ENCODE data around the gene DNAAF1.

DNAAF1 gene

DNA sequence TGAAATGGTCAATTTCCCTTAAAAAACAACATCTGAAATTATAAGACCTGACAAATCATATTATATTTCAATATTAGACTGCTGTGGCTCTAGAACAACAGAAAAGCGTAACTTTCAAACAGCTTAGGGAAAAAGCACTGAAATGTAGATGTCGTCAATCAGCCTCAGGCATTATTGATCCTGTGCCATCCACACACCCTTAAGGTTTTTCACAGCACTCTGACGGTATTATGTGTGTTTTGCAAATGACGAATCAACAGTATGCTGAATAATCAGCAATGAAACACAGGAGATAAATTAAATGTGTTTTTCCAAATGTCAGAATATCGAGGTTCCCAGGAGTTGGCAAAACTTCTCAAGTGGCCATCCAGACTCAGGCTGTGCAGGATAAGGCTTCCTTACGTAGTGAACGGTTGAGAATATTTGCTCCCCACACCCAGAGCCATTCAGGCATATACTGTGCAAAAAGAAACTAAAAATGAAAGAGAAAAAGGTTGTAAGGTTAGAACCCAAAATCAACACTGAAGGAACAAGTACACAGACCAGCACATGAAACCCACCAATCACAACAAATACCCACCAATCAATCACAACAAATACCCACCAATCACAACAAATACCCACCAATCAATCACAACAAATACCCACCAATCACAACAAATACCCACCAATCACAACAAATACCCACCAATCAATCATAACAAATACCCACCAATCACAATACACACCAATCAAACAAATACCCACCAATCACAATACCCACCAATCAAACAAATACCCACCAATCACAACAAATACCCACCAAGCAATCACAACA, 20.6 kb upstream of the DNAAF1 start:
- no peak for DNase-seq

DNA sequence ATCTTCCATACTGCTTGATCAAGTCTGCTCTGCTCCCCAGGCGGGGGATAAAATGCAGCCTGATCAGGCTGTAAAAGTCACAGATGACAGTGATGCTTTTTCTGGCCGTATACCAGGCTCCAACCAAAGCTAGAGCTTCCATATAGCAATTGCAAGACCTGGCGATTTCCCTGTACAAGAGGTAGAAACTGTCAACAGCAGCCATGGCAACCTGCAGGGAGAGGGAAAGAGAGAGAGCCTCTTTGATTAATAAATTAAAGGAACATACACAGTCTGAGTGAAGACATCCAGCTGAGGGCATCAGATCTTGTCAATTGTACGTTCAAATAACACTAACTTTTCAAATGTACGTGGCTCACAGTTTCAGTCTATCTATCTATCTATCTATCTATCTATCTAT, 14.0 kb upstream of the DNAAF1 start:
- no peak for DNase-seq

DNA sequence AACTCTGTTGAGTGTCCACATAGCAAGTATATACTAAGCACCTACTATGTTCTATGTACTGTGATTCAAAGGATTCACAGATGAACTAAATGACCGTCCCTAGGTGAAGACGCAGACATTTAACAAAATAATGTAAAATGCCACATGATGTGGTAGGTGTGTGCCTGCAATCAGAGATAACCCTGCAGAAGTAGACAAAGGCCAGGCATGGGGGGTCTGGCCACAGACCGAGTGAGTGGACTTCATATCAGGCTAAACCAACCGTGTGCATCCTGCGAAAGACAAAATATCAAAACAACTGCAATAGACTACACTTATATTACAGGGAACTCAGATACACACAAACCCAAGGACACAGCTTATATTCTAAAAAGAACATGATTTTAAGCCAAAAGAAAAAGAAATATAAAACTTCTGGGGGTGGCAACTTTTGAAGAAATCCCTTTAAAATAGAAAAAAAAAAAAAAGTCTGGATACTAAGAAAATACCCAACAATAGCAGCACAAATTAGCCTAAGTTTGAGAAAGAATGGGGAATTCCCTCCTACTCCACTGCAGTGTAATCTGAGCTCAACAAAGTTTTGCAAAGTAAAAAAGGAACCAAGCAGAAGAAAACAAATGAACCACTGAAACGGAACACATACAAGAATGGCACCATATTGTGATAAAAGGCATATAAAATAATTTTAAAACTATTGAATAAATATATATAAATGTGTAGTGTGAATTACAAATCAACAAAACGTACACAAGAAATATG, 12.4 kb upstream of the DNAAF1 start:
- no peak for DNase-seq

DNA sequence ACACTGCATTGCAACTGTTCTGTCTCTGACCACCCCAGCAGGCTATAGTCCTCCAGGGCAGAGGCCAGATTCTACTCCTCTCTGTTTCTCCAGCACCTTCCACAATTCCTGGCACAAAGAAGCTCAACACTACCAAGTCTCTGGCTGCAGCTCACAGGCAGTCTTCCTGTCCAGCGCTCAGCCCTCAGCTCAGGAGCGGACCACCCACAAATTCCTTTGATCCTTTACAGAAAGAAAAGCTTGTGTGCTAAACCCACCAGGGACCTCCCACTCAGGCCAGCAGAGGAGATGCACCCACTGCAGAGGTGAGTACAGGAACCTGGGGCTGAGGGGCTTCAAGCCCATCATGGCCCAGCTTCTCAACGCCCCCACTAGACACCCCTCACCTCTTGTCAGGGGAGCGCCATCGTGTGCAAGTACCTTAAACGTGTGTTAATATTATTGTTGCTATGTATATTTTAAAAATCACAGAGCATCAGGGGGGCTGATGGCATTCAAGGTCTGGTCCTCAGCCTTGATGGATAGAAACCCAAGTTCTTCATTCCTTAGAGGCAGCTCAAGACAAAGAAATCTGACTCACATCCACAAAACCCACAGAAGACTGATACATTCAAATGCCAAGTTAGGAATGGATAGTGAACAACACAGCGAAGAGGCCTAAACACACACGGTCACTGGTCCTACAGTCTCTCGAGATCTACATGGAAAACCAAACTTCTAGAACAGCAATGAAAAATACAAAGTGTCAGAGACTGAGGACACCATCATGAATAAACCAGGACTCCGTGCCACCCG, 8.6 kb upstream of the DNAAF1 start:
- DNase-seq = no peak

DNA sequence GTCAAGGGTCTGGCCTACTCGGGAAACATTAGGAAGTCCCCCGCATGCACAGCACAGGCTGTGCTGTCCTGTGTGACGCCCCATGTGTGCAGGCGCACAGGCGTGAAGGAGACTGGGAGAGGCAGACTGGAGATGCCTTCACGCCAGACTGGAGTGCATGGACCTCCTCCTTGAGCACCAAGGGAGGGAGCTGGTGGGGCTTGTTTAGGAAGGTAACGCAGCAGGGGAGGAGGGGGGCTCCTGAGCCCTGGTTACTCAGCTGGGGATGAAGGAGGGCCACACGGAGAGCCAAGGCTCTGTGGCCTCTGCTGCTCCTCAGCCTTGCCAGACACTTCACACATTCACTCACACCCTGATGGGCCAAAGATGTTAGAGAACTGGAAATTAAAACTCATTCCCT, 7.8 kb upstream of the DNAAF1 start:
- DNase-seq = no peak

DNA sequence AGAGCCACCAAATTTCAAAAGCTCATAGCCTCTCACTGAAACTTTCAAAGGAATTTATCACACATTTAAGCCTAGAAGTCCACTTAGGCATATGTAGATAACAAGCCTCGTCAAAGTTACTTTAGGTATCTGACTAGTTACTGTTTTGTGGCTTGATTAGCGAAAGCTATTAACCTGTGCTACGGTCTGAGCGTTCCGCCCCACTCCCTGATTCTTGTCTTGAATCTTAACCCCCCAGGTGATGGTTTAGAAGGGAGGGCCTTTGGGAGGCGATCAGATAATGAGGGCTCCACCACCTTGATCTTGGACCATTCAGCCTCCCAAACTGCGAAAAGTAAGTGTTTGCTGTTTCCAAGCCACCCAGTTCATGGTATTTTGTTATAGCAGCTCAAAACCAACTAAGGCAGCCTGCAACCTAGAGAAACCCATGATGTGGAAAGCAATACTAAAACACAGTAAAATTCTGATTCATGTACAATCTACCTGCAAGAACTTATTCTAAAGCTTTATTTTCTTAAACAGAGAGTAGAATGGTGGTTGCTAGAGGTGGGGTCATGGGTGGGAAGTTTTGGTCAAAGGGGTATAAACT, 7.2 kb upstream of the DNAAF1 start:
- DNase-seq = no peak

DNA sequence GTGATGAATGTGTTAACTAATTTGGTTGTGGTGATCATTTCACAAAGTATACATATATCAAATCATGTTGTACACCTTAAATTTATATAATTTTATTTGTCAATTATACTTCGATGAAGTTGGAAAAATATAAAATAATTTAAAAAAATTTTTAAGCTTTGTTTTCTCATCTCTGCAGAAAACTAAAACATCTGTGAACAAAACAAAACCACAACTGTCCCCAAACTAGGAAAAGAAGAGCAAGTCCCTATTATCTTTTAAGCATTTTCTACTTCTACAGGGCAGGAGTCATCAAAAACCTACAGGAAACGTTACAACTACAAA, 6.6 kb upstream of the DNAAF1 start:
- no peak for DNase-seq

DNA sequence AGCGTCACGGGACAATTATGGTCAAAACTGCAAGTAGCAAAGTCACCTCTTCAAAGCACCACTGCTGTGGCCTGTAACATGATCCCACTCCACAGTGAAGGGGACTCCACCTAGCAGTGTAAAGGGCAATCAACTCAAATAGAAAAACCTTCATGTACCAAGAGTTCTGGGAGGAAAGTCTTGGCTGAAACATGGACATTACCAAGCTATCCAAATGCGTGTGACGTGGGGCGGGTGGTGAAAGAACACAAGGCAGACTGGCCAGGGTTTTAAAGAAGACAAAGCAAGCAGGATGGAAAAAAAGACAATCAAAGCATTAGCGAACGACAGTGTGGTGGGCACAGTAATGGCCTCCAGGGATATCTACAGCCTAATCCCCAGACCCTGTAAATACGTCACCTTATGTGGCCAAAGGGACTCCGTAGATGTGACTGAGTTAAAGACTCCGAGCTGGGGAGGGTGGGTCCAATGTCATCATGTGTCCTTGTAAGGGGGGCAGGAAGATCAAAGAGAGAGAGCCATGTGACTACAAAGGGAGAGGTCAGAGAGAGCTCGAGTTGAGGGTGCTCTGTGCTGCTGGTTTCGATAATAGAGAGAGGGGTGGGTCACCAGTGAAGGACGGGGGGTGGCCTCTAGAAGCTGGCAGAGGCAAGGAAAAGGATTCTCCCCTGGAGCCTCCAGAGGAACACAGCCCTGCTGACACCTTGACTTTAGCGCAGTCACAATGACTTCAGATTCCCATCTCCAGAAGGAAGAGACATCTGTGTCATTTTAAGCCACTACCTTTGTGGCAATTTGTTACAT, 6.1 kb upstream of the DNAAF1 start:
- DNase-seq = peak in 1 of 2 experiments; percentile 44

DNA sequence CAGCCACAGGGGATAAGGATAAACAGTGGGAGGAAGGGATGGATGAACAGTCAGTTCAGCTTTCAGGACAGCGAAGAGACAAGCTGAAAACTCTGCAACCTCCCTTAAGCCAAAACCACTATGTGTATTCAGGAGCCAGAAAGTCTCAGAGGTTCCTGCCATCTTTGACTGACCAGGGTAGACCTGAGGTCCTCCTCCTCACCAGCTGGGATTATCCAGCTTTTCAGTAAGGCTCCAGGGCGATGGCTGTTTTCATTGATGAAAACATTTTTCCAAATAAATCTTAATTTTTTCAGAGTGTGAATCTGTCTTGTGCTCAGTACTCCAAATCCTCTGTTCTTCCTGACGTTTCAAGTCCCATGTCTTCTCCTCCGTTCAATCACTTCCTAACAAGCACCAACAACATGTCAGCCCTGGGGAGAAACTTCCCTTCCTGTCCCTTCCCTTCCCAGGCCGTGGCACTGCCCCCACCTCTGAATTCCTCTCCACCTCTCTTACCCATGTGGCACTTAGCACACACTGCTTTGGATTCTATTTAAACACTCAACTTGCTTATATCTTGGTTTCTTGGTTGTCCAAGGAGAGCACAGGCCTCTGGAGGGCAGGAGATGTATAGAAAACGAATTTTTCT, 5.4 kb upstream of the DNAAF1 start:
- no peak for DNase-seq

DNA sequence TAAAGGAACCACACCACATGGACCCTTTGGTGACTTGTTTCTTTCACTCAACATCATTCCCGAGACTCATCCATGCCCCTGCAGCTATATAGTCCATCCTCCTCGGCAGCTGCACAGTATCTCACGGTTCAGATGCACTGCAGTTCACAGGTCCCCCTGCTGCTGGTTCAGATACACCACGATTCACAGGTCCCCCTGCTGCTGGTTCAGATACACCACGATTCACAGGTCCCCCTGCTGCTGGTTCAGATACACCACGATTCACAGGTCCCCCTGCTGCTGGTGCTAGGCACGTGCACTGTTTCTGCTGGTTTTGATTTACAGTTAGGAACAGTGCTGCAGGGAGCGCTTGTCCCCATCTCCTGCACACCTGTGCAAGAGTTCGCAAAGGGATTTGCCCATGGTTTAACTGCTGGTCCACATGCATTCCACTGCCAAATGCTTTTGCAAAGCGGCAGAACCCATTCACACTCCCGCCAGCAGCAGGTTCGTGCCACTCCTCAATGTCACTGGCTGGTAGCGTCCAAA, 3.9 kb upstream of the DNAAF1 start:
- peak; percentile 7 to 37 for DNase-seq

DNA sequence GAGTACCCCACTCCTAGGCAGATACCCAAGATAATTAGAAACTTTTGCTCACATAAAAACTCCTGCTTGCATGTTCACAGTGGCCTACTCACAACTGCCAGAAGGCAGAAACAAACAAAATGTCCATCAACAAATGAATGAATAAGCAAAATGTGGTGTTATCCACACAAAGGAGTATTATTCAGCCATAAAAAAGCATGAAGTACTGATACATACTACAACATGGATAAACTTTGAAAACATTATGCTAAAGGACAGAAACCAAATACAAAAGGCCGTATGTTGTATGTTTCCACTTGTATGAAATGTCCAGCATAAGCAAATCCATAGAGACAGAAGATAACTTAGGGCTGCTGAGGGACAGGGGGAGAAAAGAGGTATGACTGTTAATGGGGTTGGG, 2.0 kb upstream of the DNAAF1 start:
- no peak for DNase-seq

DNA sequence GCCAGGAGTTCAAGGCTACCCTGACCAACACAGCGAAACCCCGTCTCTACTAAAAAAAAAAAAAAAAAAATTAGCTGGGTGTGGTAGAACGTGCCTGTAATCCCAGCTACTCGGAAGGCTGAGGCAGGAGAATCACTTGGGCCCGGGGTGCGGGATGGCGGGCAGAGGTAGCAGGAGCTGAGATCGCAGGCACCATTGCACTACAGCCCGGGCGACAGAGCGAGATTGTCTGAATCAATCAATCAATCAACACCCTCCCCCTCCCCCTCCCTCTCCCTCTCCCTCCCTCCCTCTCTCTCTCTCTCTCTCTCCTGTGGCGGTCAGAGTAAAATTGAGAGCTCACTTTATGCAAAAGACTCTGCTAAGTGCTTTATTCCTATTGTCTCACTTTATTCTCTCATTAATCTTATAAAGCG, 1.3 kb upstream of the DNAAF1 start:
- peak; percentile 13 to 35 for DNase-seq

DNA sequence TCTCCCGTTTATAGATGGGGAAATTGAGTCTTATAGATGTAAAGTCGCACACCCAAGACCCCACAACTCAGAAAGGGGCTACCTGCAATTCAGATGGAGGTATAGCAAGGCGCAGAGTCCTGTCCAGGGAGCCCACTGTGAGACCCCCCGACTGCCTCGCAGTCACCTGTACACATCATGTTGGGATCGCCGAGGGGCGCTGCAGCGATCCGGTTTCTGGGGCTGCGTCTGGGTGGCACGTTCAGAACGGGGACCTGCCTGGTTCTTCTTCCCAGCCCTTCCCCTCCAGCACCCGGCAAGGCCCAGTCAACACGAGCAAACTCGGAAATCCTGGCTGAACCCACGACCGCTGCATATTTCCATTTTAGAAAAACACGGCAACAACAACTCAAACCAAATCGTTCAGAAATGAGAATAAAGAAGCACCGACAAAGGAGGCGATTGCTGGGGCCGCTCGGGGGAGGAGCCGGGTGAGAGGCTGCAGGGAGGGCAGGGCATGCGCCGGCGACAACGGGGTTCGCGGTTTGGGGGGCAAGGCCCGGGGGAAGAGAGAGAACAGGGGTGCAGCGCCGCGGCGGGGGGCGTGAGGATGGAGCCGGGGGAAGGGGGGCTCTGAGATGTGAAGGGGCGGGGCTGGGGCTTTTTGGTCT, 774 bp upstream of the DNAAF1 start:
- peak in 1 of 2 experiments; percentile 51 for DNase-seq

DNA sequence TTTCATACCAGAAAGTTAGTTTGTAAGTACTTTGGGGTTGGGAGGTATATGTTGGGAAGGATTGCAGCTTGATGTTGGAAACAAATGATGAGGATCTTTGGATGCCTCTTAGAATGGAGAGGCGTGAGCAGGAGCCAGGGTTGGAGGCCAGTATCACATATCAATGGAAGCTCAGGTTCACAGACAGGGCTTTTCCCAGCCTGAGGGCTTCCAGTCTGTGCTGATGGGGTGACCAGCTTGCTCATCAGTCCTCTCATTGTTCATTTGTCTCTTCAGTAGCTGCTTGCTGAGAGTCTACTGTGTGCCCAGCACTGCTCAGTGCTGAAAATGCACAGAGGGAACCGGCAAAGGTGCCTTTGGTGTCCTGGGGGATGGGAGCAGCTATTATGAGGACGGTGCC, 5.8 kb downstream of the DNAAF1 start:
- no peak for DNase-seq

DNA sequence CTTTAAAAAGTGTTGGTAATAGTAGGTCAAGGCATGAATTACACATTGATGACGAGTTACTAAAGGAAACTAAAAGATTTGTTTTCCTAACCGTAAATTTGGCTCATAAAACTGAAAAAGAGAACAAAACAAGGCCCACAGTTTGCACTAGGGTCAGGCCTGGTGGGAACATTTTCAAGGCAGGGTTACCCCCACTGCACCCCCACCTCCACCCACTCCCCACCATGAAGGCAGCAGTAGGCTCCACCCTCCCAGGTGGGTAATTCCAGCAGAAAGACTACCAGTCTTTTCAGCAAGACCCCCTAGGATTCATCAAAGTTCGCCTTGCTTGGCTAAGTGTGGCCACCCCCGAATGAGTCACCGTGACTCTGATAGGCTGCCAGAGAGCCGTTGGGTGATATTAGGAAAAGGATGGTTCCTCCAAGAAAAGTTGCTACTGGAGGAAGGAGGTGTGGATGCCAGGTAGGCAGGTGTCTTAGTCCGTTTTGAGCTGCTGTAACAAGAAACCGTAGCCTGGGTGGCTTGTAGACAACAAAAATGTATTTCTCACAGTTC, 8.6 kb downstream of the DNAAF1 start:
- DNase-seq = no peak

DNA sequence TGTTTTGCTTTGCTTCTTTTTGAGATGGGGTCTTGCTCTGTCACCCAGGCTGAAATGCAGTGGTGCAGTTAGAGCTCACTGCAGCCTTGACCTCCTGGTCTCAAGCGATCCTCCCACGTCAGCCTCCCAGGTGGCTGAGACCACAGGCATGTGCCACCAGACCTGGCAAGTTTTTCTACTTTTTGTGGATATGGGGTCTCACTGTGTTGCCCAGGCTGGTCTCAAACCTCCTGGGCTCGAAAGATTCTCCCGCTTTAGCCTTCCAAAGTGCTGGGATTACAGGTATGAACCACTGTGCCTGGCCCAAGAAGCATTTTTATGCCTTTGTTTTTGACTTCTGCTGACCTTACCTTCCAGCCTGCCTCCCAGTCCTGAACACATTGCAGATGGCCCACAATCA, 10.1 kb downstream of the DNAAF1 start:
- no peak for DNase-seq

DNA sequence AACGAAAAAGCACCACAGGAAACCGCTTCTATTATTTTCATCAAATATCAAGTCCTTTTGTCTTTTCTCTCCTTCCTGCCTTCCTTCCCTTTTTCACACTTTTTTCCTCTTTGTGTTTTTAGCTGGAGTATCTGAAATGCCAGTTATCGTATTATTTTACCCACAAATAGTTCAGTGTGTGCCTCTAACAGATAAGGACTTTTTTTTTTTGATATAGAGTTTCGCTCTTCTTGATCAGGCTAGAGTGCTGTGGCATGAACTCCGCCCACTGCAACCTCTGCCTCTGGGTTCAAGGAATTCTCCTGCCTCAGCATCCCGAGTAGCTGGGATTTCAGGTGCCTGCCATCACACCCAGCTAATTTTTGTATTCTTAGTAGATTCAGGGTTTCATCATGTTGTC, 10.7 kb downstream of the DNAAF1 start:
- DNase-seq = no peak

DNA sequence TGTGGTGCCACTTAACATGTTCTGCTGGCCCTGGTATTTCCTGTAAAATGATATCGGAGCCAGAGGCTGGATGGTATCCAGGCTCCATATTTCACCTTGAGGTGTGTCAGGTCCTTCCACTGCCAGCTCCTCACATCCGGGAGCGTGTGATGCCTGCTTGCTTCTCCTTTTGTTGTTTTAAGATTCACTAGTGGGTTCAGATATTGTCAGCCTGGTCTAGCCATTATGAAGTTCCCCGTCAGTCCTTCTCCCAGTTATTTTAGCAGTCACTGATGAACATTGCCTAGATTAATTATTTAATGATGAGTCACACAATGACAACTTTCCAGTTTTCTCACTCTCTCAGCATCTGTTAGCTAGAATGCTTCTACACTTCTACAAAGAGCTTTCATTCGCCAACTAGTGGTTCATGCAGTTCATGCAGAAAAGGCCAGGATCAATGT, 11.3 kb downstream of the DNAAF1 start:
- no peak for DNase-seq

DNA sequence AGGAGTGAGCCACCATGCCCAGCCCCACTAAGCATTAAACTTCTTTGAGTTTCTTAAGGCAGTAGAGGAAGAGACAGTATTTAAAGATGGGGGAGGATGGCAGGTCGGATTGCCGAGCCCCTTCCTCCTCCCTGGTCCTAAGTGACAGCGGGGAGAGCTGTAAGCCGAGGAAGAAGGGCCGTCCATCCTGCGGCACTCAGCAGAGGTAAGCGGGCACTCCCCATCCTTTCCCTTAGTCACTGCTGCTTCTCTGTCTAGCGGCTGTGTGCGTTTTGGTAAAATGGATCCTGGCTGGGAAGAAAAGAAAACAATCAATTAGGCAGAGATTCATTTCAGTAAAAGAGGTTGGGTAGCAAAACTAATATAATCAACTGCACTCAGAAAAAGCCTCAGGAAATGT, 13.9 kb downstream of the DNAAF1 start:
- DNase-seq = no peak

DNA sequence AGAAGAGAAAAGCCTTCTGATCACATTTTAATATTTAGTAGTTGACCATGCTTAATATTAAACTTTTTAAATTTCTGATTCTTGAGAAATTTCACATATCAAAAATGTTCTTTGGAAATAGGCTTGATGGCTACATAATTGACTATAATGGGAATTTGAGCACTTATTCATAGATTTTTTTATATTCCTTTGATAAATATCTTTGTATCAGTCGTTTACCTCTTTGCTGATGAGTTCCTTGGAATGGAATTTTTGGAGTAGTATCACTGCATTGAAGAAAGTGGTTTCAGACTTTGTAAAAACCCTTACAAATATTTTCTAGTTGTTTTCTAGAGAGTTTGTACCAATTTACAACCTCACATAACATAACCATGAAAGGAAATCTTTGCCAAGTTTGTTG, 14.7 kb downstream of the DNAAF1 start:
- no peak for DNase-seq

DNA sequence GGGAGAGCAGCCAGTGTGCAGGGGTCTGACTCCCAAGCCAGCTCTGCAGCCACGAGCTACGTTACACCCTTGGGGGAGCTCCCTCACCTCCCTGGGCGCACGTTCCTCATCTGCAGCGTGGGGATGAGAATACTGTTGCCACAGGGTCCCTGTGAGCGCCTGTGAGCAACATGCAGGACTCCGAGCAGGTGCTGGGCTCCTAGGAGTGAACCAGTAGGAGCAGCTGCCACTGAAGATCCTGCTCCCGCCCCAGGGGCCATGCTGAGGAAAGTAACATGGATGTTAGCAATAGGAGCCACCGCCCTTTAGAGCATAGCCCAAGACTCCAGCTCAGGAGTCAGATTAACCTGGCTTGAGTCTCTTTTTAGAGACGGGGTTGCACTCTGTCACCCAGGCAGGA, 15.9 kb downstream of the DNAAF1 start:
- no peak for DNase-seq
